SIG-M5 (cell line): Measurements from ENCODE around the gene C4orf50.

Experiments used
- DNase-seq: peaks from one replicate; lab custom pipeline; 2025; lab: John Stamatoyannopoulos, UW

C4orf50 gene

GRCh38 chr4:5921101-5921980 is 96.9 kb downstream of the C4orf50 start:
- DNase-seq: no peak

- DNase-seq: no peak
These were observed 98.7 kb downstream of the C4orf50 start for GRCh38 chr4:5919571-5919970.

GRCh38 chr4:5919044-5919443 is 99.2 kb downstream of the C4orf50 start:
- DNase-seq: no peak

GRCh38 chr4:5918331-5918985 is 99.8 kb downstream of the C4orf50 start:
- no peak for DNase-seq

GRCh38 chr4:5917672-5918071 is 100.6 kb downstream of the C4orf50 start:
- no peak for DNase-seq

- DNase-seq: no peak
These were observed 102.0 kb downstream of the C4orf50 start for GRCh38 chr4:5916229-5916628.

GRCh38 chr4:5913454-5913853 is 104.8 kb downstream of the C4orf50 start:
- no peak for DNase-seq

GRCh38 chr4:5912614-5913019 is 105.6 kb downstream of the C4orf50 start:
- DNase-seq: no peak

- no peak for DNase-seq
These were observed 109.3 kb downstream of the C4orf50 start for GRCh38 chr4:5908876-5909427.

- no peak for DNase-seq
These were observed 112.0 kb downstream of the C4orf50 start for GRCh38 chr4:5906191-5906590.

GRCh38 chr4:5905714-5906113 is 112.5 kb downstream of the C4orf50 start:
- no peak for DNase-seq

GRCh38 chr4:5900844-5901243 is 117.4 kb downstream of the C4orf50 start:
- DNase-seq: no peak

GRCh38 chr4:5899881-5900280 is 118.3 kb downstream of the C4orf50 start:
- no peak for DNase-seq

- DNase-seq: no peak
These were observed 118.8 kb downstream of the C4orf50 start for GRCh38 chr4:5899396-5899795.

- no peak for DNase-seq
These were observed 120.6 kb downstream of the C4orf50 start for GRCh38 chr4:5897674-5898073.

- DNase-seq: no peak
These were observed 122.9 kb downstream of the C4orf50 start for GRCh38 chr4:5895287-5895686.

- no peak for DNase-seq
These were observed 124.0 kb downstream of the C4orf50 start for GRCh38 chr4:5894266-5894665.

GRCh38 chr4:5893591-5893990 is 124.6 kb downstream of the C4orf50 start:
- no peak for DNase-seq

- DNase-seq: no peak
These were observed 125.1 kb downstream of the C4orf50 start, which contains the start of gene CRMP1 for GRCh38 chr4:5893004-5893580. CRMP1 (minus strand) TSS chr4:5893086; CDS start chr4:5892969, 117 bp downstream.

- DNase-seq: no peak
These were observed 125.8 kb downstream of the C4orf50 start for GRCh38 chr4:5892323-5893003.

GRCh38 chr4:5891563-5892322 is 126.5 kb downstream of the C4orf50 start:
- DNase-seq: no peak
